ENCODE results near the gene LSP1.

The LSP1 gene

GRCh38 chr11:1862588-1863351 lies 9.9 kb downstream of the LSP1 start:
- Mint-ChIP-seq H3K27ac (no peak overlapping the region), H3K4me3 (no peak overlapping the region), H3K9me3 (no peaks in the 10 kb centered on the region), H3K4me1 (peaks cover 26% of the 10 kb centered on the region), H3K27me3 (no peaks in the 10 kb centered on the region), H3K36me3 (no peaks in the 10 kb centered on the region)

- Mint-ChIP-seq H3K27me3 (no peaks in the 10 kb centered on the region), H3K4me3 (no peak overlapping the region), H3K9me3 (no peaks in the 10 kb centered on the region), H3K36me3 (no peaks in the 10 kb centered on the region), H3K27ac (no peak overlapping the region), H3K4me1 (peaks cover 28% of the 10 kb centered on the region)
Observed at GRCh38 chr11:1863352-1864216, 10.7 kb downstream of the LSP1 start.

- no peaks in the 10 kb centered on the region for H3K36me3 Mint-ChIP-seq
- H3K9me3 Mint-ChIP-seq = no peaks in the 10 kb centered on the region
- no peak overlapping the region for H3K4me3 Mint-ChIP-seq
- H3K4me1 Mint-ChIP-seq = peaks cover 30% of the 10 kb centered on the region
- no peaks in the 10 kb centered on the region for H3K27me3 Mint-ChIP-seq
- H3K27ac Mint-ChIP-seq = no peak overlapping the region
Observed at GRCh38 chr11:1864231-1864630, 11.3 kb downstream of the LSP1 start.

- Mint-ChIP-seq H3K9me3 (no peaks in the 10 kb centered on the region), H3K36me3 (no peaks in the 10 kb centered on the region), H3K27ac (no peak overlapping the region), H3K4me1 (peaks cover 35% of the 10 kb centered on the region), H3K27me3 (no peaks in the 10 kb centered on the region), H3K4me3 (no peak overlapping the region)
Observed at GRCh38 chr11:1864831-1865665, 12.2 kb downstream of the LSP1 start.

- H3K27ac Mint-ChIP-seq = no peak overlapping the region
- no peaks in the 10 kb centered on the region for H3K27me3 Mint-ChIP-seq
- no peak overlapping the region for H3K4me3 Mint-ChIP-seq
- no peaks in the 10 kb centered on the region for H3K36me3 Mint-ChIP-seq
- peaks cover 47% of the 10 kb centered on the region for H3K4me1 Mint-ChIP-seq
- H3K9me3 Mint-ChIP-seq = no peaks in the 10 kb centered on the region
Observed at GRCh38 chr11:1866226-1866625, 13.3 kb downstream of the LSP1 start.

GRCh38 chr11:1866776-1867175 lies 13.9 kb downstream of the LSP1 start:
- Mint-ChIP-seq H3K27me3 (no peaks in the 10 kb centered on the region), H3K36me3 (no peaks in the 10 kb centered on the region), H3K4me3 (no peak overlapping the region), H3K27ac (no peak overlapping the region), H3K4me1 (peaks cover 50% of the 10 kb centered on the region), H3K9me3 (no peaks in the 10 kb centered on the region)

GRCh38 chr11:1867381-1867780 lies 14.5 kb downstream of the LSP1 start:
- H3K4me1 Mint-ChIP-seq = peaks cover 54% of the 10 kb centered on the region
- no peaks in the 10 kb centered on the region for H3K36me3 Mint-ChIP-seq
- no peaks in the 10 kb centered on the region for H3K9me3 Mint-ChIP-seq
- H3K27me3 Mint-ChIP-seq = no peaks in the 10 kb centered on the region
- no peak overlapping the region for H3K27ac Mint-ChIP-seq
- H3K4me3 Mint-ChIP-seq = no peak overlapping the region

GRCh38 chr11:1868056-1868635 lies 15.3 kb downstream of the LSP1 start:
- no peak overlapping the region for H3K4me3 Mint-ChIP-seq
- peaks cover 62% of the 10 kb centered on the region for H3K4me1 Mint-ChIP-seq
- no peaks in the 10 kb centered on the region for H3K27me3 Mint-ChIP-seq
- H3K27ac Mint-ChIP-seq = no peak overlapping the region
- no peaks in the 10 kb centered on the region for H3K36me3 Mint-ChIP-seq
- no peaks in the 10 kb centered on the region for H3K9me3 Mint-ChIP-seq

- no peak overlapping the region for H3K4me3 Mint-ChIP-seq
- H3K4me1 Mint-ChIP-seq = peaks cover 67% of the 10 kb centered on the region
- no peaks in the 10 kb centered on the region for H3K9me3 Mint-ChIP-seq
- no peaks in the 10 kb centered on the region for H3K27me3 Mint-ChIP-seq
- peak overlapping the region; percentile 60 for H3K27ac Mint-ChIP-seq
- H3K36me3 Mint-ChIP-seq = no peaks in the 10 kb centered on the region
Observed at GRCh38 chr11:1868636-1869291, 15.9 kb downstream of the LSP1 start.

- H3K27ac Mint-ChIP-seq = peak overlapping the region; percentile 60
- H3K36me3 Mint-ChIP-seq = no peaks in the 10 kb centered on the region
- H3K9me3 Mint-ChIP-seq = no peaks in the 10 kb centered on the region
- no peaks in the 10 kb centered on the region for H3K27me3 Mint-ChIP-seq
- peaks cover 67% of the 10 kb centered on the region for H3K4me1 Mint-ChIP-seq
- peak overlapping the region; percentile 55 for H3K4me3 Mint-ChIP-seq
Observed at GRCh38 chr11:1869427-1870325, 16.8 kb downstream of the LSP1 start.

GRCh38 chr11:1870326-1870696 lies 17.4 kb downstream of the LSP1 start:
- Mint-ChIP-seq H3K4me1 (peaks cover 69% of the 10 kb centered on the region), H3K27ac (peak overlapping the region; percentile 23), H3K4me3 (peak overlapping the region; percentile 73), H3K36me3 (no peaks in the 10 kb centered on the region), H3K9me3 (no peaks in the 10 kb centered on the region), H3K27me3 (no peaks in the 10 kb centered on the region)

GRCh38 chr11:1870721-1871466 lies 18.0 kb downstream of the LSP1 start:
- peak overlapping the region; percentile 94 for H3K27ac Mint-ChIP-seq
- peaks cover 66% of the 10 kb centered on the region for H3K4me1 Mint-ChIP-seq
- no peaks in the 10 kb centered on the region for H3K9me3 Mint-ChIP-seq
- H3K27me3 Mint-ChIP-seq = no peaks in the 10 kb centered on the region
- H3K36me3 Mint-ChIP-seq = no peaks in the 10 kb centered on the region
- peak overlapping the region; percentile 73 for H3K4me3 Mint-ChIP-seq

GRCh38 chr11:1871531-1871930 lies 18.6 kb downstream of the LSP1 start:
- Mint-ChIP-seq H3K27ac (no peak overlapping the region), H3K27me3 (no peaks in the 10 kb centered on the region), H3K9me3 (no peaks in the 10 kb centered on the region), H3K4me1 (peaks cover 59% of the 10 kb centered on the region), H3K4me3 (no peak overlapping the region), H3K36me3 (no peaks in the 10 kb centered on the region)

Data from activated naive CD4-positive, alpha-beta T cell treated with anti-CD3 and anti-CD28 coated beads, Interleukin-2, amount 50 U/mL, for 24 hours (primary cell).